Measurements from ENCODE around the gene NWD2.
A peak's percentile ranks its signal among the peaks of the same experiment; 100 is the strongest.

The NWD2 gene

DNA sequence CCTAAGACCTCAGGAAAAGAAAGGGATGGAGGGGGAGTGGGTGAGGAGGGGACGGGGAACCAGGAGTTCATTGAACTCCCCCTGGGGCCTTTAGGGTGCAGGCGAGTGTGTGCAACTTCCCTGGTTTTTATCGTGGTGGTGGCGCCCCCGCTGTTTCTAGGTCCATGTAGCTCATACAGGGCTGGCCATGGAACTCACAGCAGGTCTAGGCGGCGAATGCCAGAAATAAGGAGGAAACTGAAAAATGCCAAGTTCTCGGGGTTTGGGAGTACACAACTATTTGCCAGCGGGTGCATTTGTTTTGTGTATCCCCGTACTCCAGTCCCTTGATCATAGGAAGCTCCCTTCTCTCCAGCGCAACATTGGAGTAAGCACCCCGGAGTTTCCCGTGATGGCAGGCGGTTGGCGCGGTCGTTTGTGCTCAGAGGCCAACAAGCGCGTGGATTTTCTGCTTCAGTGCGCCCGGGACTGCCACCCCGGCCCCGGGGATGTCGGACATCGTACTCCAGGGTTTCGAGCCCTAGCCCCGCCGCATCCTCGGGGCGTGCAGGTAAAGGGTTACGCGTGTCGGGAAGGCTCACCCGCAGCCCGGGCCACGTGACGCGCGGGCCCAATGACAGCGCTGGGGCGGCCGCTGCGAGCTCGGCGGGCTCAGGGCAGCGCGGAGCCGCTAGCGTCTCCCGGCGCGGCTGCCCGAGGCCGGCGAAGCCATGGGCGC lies 208.9 kb downstream of the NWD2 start:
- Histone ChIP-seq H4K20me1 (ENCODE audit: insufficient read depth, low read length) (no peaks in the 10 kb centered on the region), H3K4me2 (ENCODE audit: low read depth, low read length) (peak overlapping the region; percentile 69), H3K9me2 (replicated peaks; ENCODE audit: insufficient read depth, low read length) (no peaks in the 10 kb centered on the region), H2AFZ (ENCODE audit: low read length) (peak overlapping the region; percentile 65), H3K36me3 (replicated peaks; ENCODE audit: insufficient read depth, low read length) (no peaks in the 10 kb centered on the region), H3K27ac (ENCODE audit: low read length) (no peak overlapping the region), H3K9ac (ENCODE audit: low read length) (no peak overlapping the region), H3K27me3 (replicated peaks; ENCODE audit: insufficient read depth, low read length) (no peaks in the 10 kb centered on the region), H3K9me3 (replicated peaks; ENCODE audit: insufficient read depth, low read length) (no peaks in the 10 kb centered on the region), H3K4me3 (ENCODE audit: low read length) (peak overlapping the region; percentile 64), H3K4me1 (ENCODE audit: low read length) (no peaks in the 10 kb centered on the region), H3K79me2 (ENCODE audit: low read length) (no peaks in the 10 kb centered on the region), H3F3A (ENCODE audit: insufficient read depth, low read length) (peaks cover 5% of the 10 kb centered on the region; the same call in 1 of the 2 replicates)
- DNase-seq: peak; percentile 55
- TF ChIP-seq, protein P1, sequence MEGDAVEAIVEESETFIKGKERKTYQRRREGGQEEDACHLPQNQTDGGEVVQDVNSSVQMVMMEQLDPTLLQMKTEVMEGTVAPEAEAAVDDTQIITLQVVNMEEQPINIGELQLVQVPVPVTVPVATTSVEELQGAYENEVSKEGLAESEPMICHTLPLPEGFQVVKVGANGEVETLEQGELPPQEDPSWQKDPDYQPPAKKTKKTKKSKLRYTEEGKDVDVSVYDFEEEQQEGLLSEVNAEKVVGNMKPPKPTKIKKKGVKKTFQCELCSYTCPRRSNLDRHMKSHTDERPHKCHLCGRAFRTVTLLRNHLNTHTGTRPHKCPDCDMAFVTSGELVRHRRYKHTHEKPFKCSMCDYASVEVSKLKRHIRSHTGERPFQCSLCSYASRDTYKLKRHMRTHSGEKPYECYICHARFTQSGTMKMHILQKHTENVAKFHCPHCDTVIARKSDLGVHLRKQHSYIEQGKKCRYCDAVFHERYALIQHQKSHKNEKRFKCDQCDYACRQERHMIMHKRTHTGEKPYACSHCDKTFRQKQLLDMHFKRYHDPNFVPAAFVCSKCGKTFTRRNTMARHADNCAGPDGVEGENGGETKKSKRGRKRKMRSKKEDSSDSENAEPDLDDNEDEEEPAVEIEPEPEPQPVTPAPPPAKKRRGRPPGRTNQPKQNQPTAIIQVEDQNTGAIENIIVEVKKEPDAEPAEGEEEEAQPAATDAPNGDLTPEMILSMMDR (IDR thresholded peaks at IDR 0.05; ENCODE audit: low read length): no peak; the same call in none of the 2 replicates
- TF ChIP-seq EZH2phosphoT487 (IDR thresholded peaks at IDR 0.05; ENCODE audit: low read length): no peak
- no peak for TF ChIP-seq EZH2 (optimal IDR thresholded peaks at IDR 0.05; ENCODE audit: low read depth, low read length)

DNA sequence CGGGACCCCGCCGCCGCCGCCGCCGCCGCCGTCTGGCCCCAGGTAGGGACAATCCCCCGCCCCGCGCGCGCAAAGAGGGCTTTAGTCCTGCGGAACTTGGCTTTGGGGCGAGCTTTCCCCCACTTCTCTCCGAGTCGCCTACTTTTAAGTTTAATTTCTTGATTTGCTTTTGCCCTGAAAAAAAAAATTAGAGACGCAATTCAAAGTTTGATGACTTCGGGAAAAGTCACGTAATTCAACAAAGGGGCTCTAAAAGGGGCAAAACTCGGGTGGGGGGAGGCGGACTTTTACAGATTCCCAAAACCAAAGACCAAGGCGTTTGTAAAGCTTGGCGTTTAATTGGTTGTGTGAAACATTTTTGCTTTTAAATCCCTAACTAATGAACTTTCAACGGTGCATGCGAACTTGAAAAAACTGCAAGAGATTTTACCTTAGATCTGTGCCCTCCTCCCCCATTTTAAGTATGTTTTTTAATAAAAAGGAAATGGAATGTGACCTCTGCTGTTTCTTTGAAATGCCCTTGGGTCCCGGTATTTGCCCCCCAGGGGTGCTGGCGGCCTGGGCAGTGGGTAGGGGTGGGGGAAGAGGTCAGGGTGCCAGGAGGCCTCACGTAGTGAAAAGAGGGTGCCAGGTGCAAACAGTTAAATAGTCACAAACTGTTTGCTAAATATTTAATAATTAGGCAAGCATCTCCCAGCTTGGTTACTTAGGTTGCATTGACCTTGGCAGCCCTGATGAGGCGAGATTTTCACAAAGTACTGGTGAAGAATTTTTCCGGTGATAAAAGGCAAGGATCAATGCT lies 209.7 kb downstream of the NWD2 start:
- Histone ChIP-seq H3K9ac (ENCODE audit: low read length) (no peak overlapping the region), H3K4me2 (ENCODE audit: low read depth, low read length) (peak overlapping the region; percentile 57; the same call in 1 of the 2 replicates), H3K79me2 (ENCODE audit: low read length) (no peaks in the 10 kb centered on the region), H3K36me3 (replicated peaks; ENCODE audit: insufficient read depth, low read length) (no peaks in the 10 kb centered on the region), H2AFZ (ENCODE audit: low read length) (peak overlapping the region; percentile 24; the same call in 1 of the 2 replicates), H3K9me2 (replicated peaks; ENCODE audit: insufficient read depth, low read length) (no peaks in the 10 kb centered on the region), H3K4me3 (ENCODE audit: low read length) (no peak overlapping the region), H3K4me1 (ENCODE audit: low read length) (no peaks in the 10 kb centered on the region), H3F3A (ENCODE audit: insufficient read depth, low read length) (peaks cover 5% of the 10 kb centered on the region; the same call in 1 of the 2 replicates), H3K9me3 (replicated peaks; ENCODE audit: insufficient read depth, low read length) (no peaks in the 10 kb centered on the region), H4K20me1 (ENCODE audit: insufficient read depth, low read length) (no peaks in the 10 kb centered on the region), H3K27me3 (replicated peaks; ENCODE audit: insufficient read depth, low read length) (no peaks in the 10 kb centered on the region), H3K27ac (ENCODE audit: low read length) (no peak overlapping the region)
- DNase-seq: no peak
- TF ChIP-seq EZH2phosphoT487 (IDR thresholded peaks at IDR 0.05; ENCODE audit: low read length): no peak
- TF ChIP-seq, protein P1 (IDR thresholded peaks at IDR 0.05; ENCODE audit: low read length): no peak
- TF ChIP-seq EZH2 (optimal IDR thresholded peaks at IDR 0.05; ENCODE audit: low read depth, low read length): no peak

DNA sequence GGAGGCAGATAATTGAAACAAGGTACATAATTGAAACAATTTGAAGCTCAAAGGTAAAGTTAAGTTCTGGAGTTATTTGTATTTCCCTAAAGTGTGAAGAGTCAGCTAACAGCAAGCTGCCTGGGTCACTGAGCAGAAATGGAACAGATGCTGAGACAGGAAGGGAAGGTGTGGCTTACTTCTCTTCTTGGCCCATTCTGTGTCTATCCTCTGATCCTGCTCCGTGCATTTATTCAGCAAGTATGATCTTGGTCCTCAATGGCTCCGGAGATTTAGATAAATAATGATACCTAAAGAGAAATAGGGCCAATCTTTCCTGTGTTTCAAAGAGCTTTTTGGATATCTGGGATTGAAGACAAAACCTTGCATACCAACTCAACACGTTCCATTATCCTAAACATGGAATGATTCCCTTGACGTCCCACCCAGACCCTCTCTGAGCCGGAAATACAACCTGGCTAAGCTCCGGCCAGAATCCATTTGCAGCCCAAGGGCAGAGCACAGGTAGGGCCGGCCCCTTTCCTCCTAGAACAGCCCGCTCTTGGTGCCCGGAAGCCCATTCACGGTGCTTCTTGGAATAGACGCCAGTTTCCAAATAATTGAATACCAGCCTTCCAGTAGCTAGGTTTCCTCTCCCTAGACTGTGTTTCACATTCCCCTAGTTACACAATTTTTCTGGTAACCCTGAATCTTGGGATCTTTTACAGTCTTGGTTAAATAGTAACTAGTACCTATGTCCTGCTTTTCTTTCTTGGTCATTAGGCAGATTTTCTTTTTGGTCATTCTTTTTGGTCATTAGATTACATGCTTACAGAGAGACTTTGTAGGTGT lies 211.0 kb downstream of the NWD2 start:
- H3K27ac ChIP-seq (ENCODE audit: low read length): no peak overlapping the region
- H3K36me3 ChIP-seq (replicated peaks; ENCODE audit: insufficient read depth, low read length): no peaks in the 10 kb centered on the region
- H3K9ac ChIP-seq (ENCODE audit: low read length): no peak overlapping the region
- no peak for DNase-seq
- no peaks in the 10 kb centered on the region for H4K20me1 ChIP-seq (ENCODE audit: insufficient read depth, low read length)
- no peaks in the 10 kb centered on the region for H3K79me2 ChIP-seq (ENCODE audit: low read length)
- H3K4me2 ChIP-seq (ENCODE audit: low read depth, low read length): no peak overlapping the region
- H3K9me3 ChIP-seq (replicated peaks; ENCODE audit: insufficient read depth, low read length): no peaks in the 10 kb centered on the region
- H2AFZ ChIP-seq (ENCODE audit: low read length): no peak overlapping the region
- TF ChIP-seq, protein P1 (IDR thresholded peaks at IDR 0.05; ENCODE audit: low read length): no peak
- TF ChIP-seq EZH2 (optimal IDR thresholded peaks at IDR 0.05; ENCODE audit: low read depth, low read length) (no peak), EZH2phosphoT487 (IDR thresholded peaks at IDR 0.05; ENCODE audit: low read length) (no peak)
- peaks cover 5% of the 10 kb centered on the region; the same call in 1 of the 2 replicates for H3F3A ChIP-seq (ENCODE audit: insufficient read depth, low read length)
- H3K27me3 ChIP-seq (replicated peaks; ENCODE audit: insufficient read depth, low read length): no peaks in the 10 kb centered on the region
- H3K9me2 ChIP-seq (replicated peaks; ENCODE audit: insufficient read depth, low read length): no peaks in the 10 kb centered on the region
- H3K4me1 ChIP-seq (ENCODE audit: low read length): no peaks in the 10 kb centered on the region
- H3K4me3 ChIP-seq (ENCODE audit: low read length): no peak overlapping the region
